ENCODE data around the gene NEURL2.

Gene NEURL2

DNA sequence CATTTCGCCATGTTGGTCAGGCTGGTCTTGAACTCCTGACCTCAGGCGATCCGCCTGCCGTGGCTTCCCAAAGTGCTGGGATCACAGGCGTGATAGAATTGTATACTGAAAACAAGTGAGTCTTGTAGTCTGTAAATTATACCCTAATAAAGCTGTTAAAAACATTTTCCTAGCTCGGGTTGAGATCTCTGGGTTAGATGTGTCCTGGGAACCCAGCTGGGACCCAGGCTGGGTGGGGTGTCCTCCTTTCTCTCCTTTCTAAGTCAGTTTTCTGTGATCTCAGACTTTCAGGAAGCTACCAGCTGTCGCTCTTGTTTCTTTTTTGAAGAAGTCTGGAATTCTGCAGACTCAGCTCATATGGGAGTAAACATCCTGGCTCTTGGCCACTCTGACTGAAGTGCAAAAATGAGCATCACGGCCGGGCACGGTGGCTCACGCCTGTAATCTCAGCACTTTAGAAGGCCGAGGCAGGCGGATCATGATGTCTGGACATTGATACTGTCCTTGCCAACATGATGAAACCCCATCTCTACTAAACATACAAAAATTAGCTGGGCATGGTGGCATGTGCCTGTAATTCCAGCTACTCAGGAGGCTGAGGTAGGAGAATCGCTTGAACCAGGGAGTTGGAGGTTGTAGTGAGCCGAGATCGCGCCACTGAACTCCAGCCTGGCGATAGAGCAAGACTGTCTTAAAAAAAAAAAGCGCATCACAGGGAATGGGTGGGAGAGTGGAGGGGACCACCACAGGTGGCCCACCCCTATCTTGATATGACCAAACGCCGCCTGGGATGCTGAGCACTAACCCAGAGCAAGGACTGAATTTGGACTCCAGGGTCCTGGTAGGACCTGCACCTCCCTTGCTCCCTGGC, 33.6 kb upstream of the NEURL2 start:
- no peak for DNase-seq (ENCODE audit: extremely low read depth, low read depth)
- TF ChIP-seq CTCF (IDR thresholded peaks at IDR 0.05; ENCODE audit: low read depth, low read length) = no peak

DNA sequence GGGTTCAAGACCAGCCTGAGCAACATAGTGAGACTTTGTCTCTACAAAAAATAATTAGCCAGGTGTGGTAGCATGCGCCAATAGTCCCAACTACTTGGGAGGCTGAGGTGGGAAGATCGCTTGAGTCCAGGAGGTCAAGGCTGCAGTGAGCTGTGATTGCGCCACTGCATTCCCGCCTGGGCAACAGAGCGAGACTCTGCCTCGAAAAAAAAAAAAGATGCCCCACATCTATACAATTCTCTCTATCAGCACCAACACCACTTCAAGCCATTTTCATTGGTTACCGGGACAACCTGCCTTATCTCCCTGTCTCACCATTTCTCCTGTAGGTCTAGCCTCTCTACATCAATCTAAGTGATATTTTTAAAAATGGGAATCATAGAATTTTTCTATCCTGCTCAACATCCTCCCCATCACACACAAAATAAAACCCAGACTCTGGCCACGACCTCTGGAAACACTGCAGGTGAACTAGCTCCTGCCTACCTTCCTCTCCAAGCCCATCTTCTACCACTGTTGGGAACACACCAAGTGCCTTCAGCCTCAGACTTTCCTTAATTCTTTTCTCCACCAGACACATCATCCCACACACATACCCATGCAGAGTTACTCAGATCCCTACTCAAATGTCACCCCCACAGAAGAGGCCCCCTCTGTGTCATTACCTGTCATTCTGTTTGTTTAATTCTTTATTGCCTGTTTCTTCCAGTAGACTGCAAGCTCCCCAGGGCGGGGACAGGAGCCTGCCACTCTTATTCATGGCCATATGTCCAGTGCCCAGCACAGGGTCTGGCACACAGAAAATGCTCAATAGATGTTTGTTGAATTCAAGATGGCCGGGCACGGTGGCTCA, 30.6 kb upstream of the NEURL2 start:
- DNase-seq (ENCODE audit: extremely low read depth, low read depth) = no peak
- TF ChIP-seq CTCF (IDR thresholded peaks at IDR 0.05; ENCODE audit: low read depth, low read length) = no peak

- TF ChIP-seq CTCF (IDR thresholded peaks at IDR 0.05; ENCODE audit: low read depth, low read length) = no peak
- no peak for DNase-seq (ENCODE audit: extremely low read depth, low read depth)
Measured at GRCh38 chr20:45920462-45921336, 29.7 kb upstream of the NEURL2 start.

GRCh38 chr20:45919542-45920399, 28.8 kb upstream of the NEURL2 start:
- TF ChIP-seq CTCF (IDR thresholded peaks at IDR 0.05; ENCODE audit: low read depth, low read length) = no peak
- no peak for DNase-seq (ENCODE audit: extremely low read depth, low read depth)

DNA sequence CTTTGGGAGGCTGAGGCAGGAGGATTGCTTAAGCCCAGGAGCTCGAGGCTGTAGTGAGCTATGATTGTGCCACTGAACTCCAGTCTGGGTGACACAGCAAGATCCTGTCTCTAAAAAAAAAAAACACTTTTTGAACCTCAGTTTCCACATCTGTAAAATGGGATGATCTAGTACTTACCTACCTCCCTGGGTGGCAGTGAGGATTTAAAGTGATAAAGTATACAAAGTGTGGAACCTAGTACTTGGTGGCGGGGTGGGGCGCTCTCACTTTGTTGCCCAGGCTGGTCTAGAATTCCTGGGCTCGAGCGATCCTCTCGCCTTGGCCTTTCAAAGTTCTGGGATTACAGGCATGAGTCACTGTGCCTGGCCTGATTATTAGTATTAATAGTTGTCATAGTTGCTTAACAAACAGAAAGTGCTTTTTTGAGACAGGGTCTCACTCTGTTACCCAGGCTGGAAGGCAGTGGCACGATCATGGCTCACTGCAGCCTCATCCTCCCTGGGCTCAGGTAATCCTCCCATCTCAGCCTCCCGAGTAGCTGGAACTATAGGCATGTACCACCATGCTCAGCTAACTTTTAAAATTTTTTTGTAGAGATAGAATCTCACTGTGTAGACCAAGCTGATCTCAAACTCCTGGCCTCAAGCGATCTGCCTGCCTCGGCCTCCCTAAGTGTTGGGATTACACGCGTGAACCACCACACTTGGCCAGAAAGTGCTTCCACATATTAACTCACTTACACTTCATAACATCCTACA, 27.9 kb upstream of the NEURL2 start:
- no peak for TF ChIP-seq CTCF (IDR thresholded peaks at IDR 0.05; ENCODE audit: low read depth, low read length)
- no peak for DNase-seq (ENCODE audit: extremely low read depth, low read depth)
